ENCODE data around the gene PCNT. TPM values are rescaled to one million over a fixed set of nuclear protein-coding genes. Genes with fewer than 3 reads are reported as not detected.

The PCNT gene
- total and polyA plus RNA-seq, 9 of the 15 experiments (the other 6 are each of a cell fraction or from before 2014, with no cell fraction given), result 9.1 to 53.5 (median 31.3) TPM

DNA sequence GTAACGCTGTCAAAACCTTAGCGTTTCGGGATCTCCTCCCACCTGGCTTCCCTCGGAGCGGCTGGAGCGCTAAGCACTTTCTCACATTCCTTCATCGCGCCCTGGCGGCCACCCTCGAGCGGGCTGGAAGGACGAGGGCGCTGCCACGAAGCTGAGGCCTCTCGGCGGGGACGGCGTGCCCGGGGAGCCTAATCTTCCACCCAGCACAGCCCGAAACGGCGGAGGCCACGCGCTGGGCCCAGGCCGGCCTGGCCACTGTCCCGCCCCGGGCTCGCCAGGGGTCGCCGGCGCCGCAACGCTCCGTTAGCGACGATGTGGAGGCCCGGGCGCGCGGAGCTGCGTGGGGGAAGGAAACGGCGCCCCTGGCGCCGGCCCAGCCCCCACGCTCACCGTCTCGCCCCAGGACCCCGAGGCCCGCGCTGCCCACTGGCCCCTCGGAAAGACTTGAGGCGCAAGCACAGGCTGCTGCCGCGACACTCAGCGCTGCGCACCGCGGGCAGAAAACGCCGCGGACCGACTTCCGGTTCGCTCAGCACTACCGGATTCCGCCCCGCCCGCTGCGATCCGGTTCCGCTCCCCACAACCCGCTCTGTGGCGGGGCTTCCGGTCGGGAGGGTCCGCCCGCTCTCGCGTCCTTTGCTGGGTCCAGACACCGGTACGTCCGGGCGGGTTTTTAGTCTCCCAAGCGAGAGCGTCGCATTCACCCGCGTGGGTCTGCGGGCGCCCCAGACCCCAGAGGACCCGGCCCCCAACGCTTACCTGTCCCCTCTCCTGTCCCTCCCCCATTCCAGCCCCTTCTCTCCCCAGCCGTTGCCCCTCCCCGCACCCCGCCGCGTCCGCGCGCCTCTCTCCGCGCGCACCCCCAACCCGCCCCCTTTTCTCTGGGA, 38.0 kb upstream of the PCNT start, which contains the start of gene YBEY (continued):
- TF ChIP-seq, protein P1, sequence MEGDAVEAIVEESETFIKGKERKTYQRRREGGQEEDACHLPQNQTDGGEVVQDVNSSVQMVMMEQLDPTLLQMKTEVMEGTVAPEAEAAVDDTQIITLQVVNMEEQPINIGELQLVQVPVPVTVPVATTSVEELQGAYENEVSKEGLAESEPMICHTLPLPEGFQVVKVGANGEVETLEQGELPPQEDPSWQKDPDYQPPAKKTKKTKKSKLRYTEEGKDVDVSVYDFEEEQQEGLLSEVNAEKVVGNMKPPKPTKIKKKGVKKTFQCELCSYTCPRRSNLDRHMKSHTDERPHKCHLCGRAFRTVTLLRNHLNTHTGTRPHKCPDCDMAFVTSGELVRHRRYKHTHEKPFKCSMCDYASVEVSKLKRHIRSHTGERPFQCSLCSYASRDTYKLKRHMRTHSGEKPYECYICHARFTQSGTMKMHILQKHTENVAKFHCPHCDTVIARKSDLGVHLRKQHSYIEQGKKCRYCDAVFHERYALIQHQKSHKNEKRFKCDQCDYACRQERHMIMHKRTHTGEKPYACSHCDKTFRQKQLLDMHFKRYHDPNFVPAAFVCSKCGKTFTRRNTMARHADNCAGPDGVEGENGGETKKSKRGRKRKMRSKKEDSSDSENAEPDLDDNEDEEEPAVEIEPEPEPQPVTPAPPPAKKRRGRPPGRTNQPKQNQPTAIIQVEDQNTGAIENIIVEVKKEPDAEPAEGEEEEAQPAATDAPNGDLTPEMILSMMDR (IDR thresholded peaks at IDR 0.05 in 2 of 3, conservative IDR thresholded peaks at IDR 0.05 in 1 of 3; ENCODE audit: insufficient read depth in 2 of 3, low read depth in 1 of 3, low read length in 3 of 3), result peak; percentile 41 to 57 (median 57)
- peak; percentile 88 for TF ChIP-seq HNRNPK (IDR thresholded peaks at IDR 0.05; ENCODE audit: low read depth, low read length, poor library complexity, severe bottlenecking)
- TF ChIP-seq, protein P2, sequence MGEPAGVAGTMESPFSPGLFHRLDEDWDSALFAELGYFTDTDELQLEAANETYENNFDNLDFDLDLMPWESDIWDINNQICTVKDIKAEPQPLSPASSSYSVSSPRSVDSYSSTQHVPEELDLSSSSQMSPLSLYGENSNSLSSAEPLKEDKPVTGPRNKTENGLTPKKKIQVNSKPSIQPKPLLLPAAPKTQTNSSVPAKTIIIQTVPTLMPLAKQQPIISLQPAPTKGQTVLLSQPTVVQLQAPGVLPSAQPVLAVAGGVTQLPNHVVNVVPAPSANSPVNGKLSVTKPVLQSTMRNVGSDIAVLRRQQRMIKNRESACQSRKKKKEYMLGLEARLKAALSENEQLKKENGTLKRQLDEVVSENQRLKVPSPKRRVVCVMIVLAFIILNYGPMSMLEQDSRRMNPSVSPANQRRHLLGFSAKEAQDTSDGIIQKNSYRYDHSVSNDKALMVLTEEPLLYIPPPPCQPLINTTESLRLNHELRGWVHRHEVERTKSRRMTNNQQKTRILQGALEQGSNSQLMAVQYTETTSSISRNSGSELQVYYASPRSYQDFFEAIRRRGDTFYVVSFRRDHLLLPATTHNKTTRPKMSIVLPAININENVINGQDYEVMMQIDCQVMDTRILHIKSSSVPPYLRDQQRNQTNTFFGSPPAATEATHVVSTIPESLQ (CRISPR knock-in tag; IDR thresholded peaks at IDR 0.05), result no peak
- TF ChIP-seq ELF1 (tag; IDR thresholded peaks at IDR 0.05), result peak; percentile 96
- TF ChIP-seq KLF10 (CRISPR knock-in tag; IDR thresholded peaks at IDR 0.05), result no peak
- TF ChIP-seq RAD51 (IDR thresholded peaks at IDR 0.05; ENCODE audit: borderline replicate concordance, low read depth), result no peak
- peak; percentile 88 for TF ChIP-seq EP400 (IDR thresholded peaks at IDR 0.05)
- TF ChIP-seq, protein P3, sequence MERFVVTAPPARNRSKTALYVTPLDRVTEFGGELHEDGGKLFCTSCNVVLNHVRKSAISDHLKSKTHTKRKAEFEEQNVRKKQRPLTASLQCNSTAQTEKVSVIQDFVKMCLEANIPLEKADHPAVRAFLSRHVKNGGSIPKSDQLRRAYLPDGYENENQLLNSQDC (CRISPR knock-in tag; IDR thresholded peaks at IDR 0.05), result 0 out of 2 replicates have a peak, but pooled peaks have one; percentile 1
- peak; percentile 82; the same call in 1 of the 2 replicates for TF ChIP-seq NR3C1 (CRISPR knock-in tag; IDR thresholded peaks at IDR 0.05)
- 0 out of 2 replicates have a peak, but pooled peaks have one; percentile 52 for TF ChIP-seq KAT7 (CRISPR knock-in tag; IDR thresholded peaks at IDR 0.05; ENCODE audit: borderline replicate concordance)
- no peak for TF ChIP-seq IFI16 (CRISPR knock-in tag; IDR thresholded peaks at IDR 0.05)
- TF ChIP-seq, protein P4, sequence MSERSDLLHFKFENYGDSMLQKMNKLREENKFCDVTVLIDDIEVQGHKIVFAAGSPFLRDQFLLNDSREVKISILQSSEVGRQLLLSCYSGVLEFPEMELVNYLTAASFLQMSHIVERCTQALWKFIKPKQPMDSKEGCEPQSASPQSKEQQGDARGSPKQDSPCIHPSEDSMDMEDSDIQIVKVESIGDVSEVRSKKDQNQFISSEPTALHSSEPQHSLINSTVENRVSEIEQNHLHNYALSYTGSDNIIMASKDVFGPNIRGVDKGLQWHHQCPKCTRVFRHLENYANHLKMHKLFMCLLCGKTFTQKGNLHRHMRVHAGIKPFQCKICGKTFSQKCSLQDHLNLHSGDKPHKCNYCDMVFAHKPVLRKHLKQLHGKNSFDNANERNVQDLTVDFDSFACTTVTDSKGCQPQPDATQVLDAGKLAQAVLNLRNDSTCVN (CRISPR knock-in tag; IDR thresholded peaks at IDR 0.05), result no peak
- TF ChIP-seq, protein P5, sequence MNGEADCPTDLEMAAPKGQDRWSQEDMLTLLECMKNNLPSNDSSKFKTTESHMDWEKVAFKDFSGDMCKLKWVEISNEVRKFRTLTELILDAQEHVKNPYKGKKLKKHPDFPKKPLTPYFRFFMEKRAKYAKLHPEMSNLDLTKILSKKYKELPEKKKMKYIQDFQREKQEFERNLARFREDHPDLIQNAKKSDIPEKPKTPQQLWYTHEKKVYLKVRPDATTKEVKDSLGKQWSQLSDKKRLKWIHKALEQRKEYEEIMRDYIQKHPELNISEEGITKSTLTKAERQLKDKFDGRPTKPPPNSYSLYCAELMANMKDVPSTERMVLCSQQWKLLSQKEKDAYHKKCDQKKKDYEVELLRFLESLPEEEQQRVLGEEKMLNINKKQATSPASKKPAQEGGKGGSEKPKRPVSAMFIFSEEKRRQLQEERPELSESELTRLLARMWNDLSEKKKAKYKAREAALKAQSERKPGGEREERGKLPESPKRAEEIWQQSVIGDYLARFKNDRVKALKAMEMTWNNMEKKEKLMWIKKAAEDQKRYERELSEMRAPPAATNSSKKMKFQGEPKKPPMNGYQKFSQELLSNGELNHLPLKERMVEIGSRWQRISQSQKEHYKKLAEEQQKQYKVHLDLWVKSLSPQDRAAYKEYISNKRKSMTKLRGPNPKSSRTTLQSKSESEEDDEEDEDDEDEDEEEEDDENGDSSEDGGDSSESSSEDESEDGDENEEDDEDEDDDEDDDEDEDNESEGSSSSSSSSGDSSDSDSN (IDR thresholded peaks at IDR 0.05; ENCODE audit: borderline replicate concordance in 1 of 2, low read depth in 2 of 2, low read length in 2 of 2), result peak; percentile 89 to 98
